ENCODE measurements around the gene PDILT. TPM values are rescaled to one million over a fixed set of nuclear protein-coding genes. Genes with fewer than 3 reads are reported as not detected.

Gene PDILT
- total and polyA plus RNA-seq, 2 experiments from 2014 or later: not detected

DNA sequence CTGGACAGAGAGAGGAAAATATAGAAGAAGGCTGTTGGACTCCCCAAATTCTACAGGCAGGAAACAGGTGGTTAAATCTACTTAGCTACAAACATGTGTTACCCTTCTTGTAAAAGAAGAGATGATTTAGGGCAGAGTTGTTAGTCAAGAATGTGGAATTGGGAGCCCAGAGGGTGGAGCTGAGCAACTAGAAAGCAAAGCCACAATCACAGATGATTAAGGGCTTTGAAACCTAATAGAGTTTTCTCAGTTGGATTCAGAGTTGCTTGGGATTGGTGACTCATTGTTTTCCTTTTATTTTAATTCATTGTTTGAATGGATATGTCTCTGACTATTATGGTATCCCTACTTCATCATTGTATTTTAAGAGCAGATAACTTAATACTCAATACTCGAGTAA lies 11.0 kb upstream of the PDILT start:
- no peaks in the 10 kb centered on the region for H3K79me2 ChIP-seq (replicated peaks; ENCODE audit: insufficient read depth)
- Mint-ChIP-seq H3K36me3 (ENCODE audit: low read depth) (no peaks in the 10 kb centered on the region), H3K4me3 (no peak overlapping the region), H3K27ac (no peak overlapping the region), H3K9me3 (peaks cover 3% of the 10 kb centered on the region; the same call in 1 of the 3 replicates), H3K4me1 (no peaks in the 10 kb centered on the region), H3K27me3 (ENCODE audit: insufficient read depth, low read depth, poor library complexity) (peaks cover 3% of the 10 kb centered on the region)
- H2AFZ ChIP-seq: no peak overlapping the region
- H3K4me2 ChIP-seq: no peak overlapping the region
- H3K36me3 ChIP-seq (ENCODE audit: insufficient read depth): no peaks in the 10 kb centered on the region
- no peaks in the 10 kb centered on the region for H3K27me3 ChIP-seq (ENCODE audit: insufficient read depth)
- no peak overlapping the region for H3K4me3 ChIP-seq
- H3K4me1 ChIP-seq (ENCODE audit: insufficient read depth): no peaks in the 10 kb centered on the region
- H3K9me2 ChIP-seq (ENCODE audit: insufficient read depth): peaks cover 3% of the 10 kb centered on the region; the same call in 1 of the 2 replicates
- TF ChIP-seq, protein P1, sequence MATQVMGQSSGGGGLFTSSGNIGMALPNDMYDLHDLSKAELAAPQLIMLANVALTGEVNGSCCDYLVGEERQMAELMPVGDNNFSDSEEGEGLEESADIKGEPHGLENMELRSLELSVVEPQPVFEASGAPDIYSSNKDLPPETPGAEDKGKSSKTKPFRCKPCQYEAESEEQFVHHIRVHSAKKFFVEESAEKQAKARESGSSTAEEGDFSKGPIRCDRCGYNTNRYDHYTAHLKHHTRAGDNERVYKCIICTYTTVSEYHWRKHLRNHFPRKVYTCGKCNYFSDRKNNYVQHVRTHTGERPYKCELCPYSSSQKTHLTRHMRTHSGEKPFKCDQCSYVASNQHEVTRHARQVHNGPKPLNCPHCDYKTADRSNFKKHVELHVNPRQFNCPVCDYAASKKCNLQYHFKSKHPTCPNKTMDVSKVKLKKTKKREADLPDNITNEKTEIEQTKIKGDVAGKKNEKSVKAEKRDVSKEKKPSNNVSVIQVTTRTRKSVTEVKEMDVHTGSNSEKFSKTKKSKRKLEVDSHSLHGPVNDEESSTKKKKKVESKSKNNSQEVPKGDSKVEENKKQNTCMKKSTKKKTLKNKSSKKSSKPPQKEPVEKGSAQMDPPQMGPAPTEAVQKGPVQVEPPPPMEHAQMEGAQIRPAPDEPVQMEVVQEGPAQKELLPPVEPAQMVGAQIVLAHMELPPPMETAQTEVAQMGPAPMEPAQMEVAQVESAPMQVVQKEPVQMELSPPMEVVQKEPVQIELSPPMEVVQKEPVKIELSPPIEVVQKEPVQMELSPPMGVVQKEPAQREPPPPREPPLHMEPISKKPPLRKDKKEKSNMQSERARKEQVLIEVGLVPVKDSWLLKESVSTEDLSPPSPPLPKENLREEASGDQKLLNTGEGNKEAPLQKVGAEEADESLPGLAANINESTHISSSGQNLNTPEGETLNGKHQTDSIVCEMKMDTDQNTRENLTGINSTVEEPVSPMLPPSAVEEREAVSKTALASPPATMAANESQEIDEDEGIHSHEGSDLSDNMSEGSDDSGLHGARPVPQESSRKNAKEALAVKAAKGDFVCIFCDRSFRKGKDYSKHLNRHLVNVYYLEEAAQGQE (IDR thresholded peaks at IDR 0.05; ENCODE audit: unreplicated experiment): no peak
- TF ChIP-seq ZNF114 (CRISPR knock-in tag; IDR thresholded peaks at IDR 0.05) (no peak), EZH2phosphoT487 (IDR thresholded peaks at IDR 0.05; ENCODE audit: unreplicated experiment) (no peak), CREB1 (CRISPR knock-in tag; IDR thresholded peaks at IDR 0.05; ENCODE audit: low read depth) (no peak), JUNB (IDR thresholded peaks at IDR 0.05; ENCODE audit: unreplicated experiment) (no peak), ZNF331 (CRISPR knock-in tag; IDR thresholded peaks at IDR 0.05; ENCODE audit: low read depth) (no peak), STAT1 (IDR thresholded peaks at IDR 0.05; ENCODE audit: unreplicated experiment) (no peak), NANOG (IDR thresholded peaks at IDR 0.05; ENCODE audit: borderline replicate concordance) (no peak), POLR2AphosphoS5 (IDR thresholded peaks at IDR 0.05; ENCODE audit: low read depth) (no peak), EZH2 (IDR thresholded peaks at IDR 0.05; ENCODE audit: low read depth, unreplicated experiment) (no peak)
- TF ChIP-seq, protein P2, sequence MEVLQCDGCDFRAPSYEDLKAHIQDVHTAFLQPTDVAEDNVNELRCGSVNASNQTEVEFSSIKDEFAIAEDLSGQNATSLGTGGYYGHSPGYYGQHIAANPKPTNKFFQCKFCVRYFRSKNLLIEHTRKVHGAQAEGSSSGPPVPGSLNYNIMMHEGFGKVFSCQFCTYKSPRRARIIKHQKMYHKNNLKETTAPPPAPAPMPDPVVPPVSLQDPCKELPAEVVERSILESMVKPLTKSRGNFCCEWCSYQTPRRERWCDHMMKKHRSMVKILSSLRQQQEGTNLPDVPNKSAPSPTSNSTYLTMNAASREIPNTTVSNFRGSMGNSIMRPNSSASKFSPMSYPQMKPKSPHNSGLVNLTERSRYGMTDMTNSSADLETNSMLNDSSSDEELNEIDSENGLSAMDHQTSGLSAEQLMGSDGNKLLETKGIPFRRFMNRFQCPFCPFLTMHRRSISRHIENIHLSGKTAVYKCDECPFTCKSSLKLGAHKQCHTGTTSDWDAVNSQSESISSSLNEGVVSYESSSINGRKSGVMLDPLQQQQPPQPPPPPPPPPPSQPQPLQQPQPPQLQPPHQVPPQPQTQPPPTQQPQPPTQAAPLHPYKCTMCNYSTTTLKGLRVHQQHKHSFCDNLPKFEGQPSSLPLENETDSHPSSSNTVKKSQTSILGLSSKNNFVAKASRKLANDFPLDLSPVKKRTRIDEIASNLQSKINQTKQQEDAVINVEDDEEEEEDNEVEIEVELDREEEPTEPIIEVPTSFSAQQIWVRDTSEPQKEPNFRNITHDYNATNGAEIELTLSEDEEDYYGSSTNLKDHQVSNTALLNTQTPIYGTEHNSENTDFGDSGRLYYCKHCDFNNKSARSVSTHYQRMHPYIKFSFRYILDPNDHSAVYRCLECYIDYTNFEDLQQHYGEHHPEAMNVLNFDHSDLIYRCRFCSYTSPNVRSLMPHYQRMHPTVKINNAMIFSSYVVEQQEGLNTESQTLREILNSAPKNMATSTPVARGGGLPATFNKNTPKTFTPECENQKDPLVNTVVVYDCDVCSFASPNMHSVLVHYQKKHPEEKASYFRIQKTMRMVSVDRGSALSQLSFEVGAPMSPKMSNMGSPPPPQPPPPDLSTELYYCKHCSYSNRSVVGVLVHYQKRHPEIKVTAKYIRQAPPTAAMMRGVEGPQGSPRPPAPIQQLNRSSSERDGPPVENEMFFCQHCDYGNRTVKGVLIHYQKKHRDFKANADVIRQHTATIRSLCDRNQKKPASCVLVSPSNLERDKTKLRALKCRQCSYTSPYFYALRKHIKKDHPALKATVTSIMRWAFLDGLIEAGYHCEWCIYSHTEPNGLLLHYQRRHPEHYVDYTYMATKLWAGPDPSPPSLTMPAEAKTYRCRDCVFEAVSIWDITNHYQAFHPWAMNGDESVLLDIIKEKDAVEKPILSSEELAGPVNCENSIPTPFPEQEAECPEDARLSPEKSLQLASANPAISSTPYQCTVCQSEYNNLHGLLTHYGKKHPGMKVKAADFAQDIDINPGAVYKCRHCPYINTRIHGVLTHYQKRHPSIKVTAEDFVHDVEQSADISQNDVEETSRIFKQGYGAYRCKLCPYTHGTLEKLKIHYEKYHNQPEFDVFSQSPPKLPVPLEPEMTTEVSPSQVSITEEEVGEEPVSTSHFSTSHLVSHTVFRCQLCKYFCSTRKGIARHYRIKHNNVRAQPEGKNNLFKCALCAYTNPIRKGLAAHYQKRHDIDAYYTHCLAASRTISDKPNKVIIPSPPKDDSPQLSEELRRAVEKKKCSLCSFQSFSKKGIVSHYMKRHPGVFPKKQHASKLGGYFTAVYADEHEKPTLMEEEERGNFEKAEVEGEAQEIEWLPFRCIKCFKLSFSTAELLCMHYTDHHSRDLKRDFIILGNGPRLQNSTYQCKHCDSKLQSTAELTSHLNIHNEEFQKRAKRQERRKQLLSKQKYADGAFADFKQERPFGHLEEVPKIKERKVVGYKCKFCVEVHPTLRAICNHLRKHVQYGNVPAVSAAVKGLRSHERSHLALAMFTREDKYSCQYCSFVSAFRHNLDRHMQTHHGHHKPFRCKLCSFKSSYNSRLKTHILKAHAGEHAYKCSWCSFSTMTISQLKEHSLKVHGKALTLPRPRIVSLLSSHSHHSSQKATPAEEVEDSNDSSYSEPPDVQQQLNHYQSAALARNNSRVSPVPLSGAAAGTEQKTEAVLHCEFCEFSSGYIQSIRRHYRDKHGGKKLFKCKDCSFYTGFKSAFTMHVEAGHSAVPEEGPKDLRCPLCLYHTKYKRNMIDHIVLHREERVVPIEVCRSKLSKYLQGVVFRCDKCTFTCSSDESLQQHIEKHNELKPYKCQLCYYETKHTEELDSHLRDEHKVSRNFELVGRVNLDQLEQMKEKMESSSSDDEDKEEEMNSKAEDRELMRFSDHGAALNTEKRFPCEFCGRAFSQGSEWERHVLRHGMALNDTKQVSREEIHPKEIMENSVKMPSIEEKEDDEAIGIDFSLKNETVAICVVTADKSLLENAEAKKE (CRISPR knock-in tag; IDR thresholded peaks at IDR 0.05): no peak
- TF ChIP-seq, protein P3, sequence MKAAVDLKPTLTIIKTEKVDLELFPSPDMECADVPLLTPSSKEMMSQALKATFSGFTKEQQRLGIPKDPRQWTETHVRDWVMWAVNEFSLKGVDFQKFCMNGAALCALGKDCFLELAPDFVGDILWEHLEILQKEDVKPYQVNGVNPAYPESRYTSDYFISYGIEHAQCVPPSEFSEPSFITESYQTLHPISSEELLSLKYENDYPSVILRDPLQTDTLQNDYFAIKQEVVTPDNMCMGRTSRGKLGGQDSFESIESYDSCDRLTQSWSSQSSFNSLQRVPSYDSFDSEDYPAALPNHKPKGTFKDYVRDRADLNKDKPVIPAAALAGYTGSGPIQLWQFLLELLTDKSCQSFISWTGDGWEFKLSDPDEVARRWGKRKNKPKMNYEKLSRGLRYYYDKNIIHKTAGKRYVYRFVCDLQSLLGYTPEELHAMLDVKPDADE (IDR thresholded peaks at IDR 0.05): no peak
- TF ChIP-seq, protein P4, sequence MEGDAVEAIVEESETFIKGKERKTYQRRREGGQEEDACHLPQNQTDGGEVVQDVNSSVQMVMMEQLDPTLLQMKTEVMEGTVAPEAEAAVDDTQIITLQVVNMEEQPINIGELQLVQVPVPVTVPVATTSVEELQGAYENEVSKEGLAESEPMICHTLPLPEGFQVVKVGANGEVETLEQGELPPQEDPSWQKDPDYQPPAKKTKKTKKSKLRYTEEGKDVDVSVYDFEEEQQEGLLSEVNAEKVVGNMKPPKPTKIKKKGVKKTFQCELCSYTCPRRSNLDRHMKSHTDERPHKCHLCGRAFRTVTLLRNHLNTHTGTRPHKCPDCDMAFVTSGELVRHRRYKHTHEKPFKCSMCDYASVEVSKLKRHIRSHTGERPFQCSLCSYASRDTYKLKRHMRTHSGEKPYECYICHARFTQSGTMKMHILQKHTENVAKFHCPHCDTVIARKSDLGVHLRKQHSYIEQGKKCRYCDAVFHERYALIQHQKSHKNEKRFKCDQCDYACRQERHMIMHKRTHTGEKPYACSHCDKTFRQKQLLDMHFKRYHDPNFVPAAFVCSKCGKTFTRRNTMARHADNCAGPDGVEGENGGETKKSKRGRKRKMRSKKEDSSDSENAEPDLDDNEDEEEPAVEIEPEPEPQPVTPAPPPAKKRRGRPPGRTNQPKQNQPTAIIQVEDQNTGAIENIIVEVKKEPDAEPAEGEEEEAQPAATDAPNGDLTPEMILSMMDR (conservative IDR thresholded peaks at IDR 0.05; ENCODE audit: low read depth in 2 of 2): no peak
- H3K27ac ChIP-seq (ENCODE audit: low read depth): no peak overlapping the region
- H3F3A ChIP-seq (replicated peaks; ENCODE audit: low read depth): no peaks in the 10 kb centered on the region
- DNase-seq (ENCODE audit: low spot score) (no peak), ATAC-seq (no peak)
- H4K20me1 ChIP-seq (replicated peaks; ENCODE audit: insufficient read depth): no peaks in the 10 kb centered on the region
